WTC11 (cell line): ENCODE results near the gene ZBTB25.

Experiments used
- AFF4 ChIP-seq: sonication (generic); formaldehyde crosslinking; IDR thresholded peaks from 2 replicates; pipeline ENCODE4 v1.8.1; 2023; ENCODE audit warnings: mild to moderate bottlenecking, missing genetic modification reagents, borderline replicate concordance
- ELF4 ChIP-seq: sonication (generic); formaldehyde crosslinking; IDR thresholded peaks from 2 replicates; pipeline ENCODE4 v1.8.1; 2022; ENCODE audit warnings: low read depth, mild to moderate bottlenecking, moderate library complexity, missing genetic modification reagents
- GABPB1 ChIP-seq: sonication (generic); formaldehyde crosslinking; IDR thresholded peaks from 2 replicates; pipeline ENCODE4 v1.8.1; 2023; ENCODE audit warnings: mild to moderate bottlenecking, missing genetic modification reagents
- JUN ChIP-seq: sonication (generic); formaldehyde crosslinking; IDR thresholded peaks from 2 replicates; pipeline ENCODE4 v1.8.0; 2023; ENCODE audit warnings: mild to moderate bottlenecking, missing genetic modification reagents
- MXD4 ChIP-seq: fragments of 250-450 bp; sonication (Bioruptor Pico); IDR thresholded peaks from 2 replicates; pipeline ENCODE4 v1.8.0; 2021; ENCODE audit warnings: mild to moderate bottlenecking, moderate library complexity, borderline replicate concordance
- RELA ChIP-seq: sonication (generic); formaldehyde crosslinking; IDR thresholded peaks from 2 replicates; pipeline ENCODE4 v1.8.1; 2022; ENCODE audit warnings: missing genetic modification reagents, mild to moderate bottlenecking, borderline replicate concordance
- USF2 ChIP-seq: sonication (generic); formaldehyde crosslinking; IDR thresholded peaks from 2 replicates; pipeline ENCODE4 v1.8.1; 2023; ENCODE audit warnings: mild to moderate bottlenecking, missing genetic modification reagents, moderate library complexity
- TF ChIP-seq, protein P1 (sequence below): fragments of 200-600 bp; IDR thresholded peaks from 2 replicates; pipeline ENCODE4 v1.8.0; 2022; ENCODE audit warnings: antibody characterized with exemption

DNA sequence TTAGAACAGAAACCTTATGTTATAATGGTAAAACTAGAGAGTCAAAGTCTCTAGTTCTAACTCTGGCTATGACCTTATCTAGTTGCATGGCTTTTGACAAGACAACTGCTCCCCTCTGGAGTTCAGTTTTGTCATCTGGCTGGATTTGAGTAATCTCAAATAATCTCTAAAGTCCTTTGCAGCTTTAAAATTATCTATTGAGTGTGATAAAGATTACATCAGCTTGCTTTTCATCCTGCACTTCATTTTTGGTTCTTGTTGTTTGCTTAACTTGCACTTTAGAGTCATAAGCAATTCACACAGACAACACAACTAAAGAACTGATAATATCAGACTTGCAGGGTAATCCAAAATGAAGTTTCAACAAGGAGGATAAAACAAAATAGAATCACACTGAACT, 36.1 kb downstream of the ZBTB25 start:
- TF ChIP-seq, protein P1, sequence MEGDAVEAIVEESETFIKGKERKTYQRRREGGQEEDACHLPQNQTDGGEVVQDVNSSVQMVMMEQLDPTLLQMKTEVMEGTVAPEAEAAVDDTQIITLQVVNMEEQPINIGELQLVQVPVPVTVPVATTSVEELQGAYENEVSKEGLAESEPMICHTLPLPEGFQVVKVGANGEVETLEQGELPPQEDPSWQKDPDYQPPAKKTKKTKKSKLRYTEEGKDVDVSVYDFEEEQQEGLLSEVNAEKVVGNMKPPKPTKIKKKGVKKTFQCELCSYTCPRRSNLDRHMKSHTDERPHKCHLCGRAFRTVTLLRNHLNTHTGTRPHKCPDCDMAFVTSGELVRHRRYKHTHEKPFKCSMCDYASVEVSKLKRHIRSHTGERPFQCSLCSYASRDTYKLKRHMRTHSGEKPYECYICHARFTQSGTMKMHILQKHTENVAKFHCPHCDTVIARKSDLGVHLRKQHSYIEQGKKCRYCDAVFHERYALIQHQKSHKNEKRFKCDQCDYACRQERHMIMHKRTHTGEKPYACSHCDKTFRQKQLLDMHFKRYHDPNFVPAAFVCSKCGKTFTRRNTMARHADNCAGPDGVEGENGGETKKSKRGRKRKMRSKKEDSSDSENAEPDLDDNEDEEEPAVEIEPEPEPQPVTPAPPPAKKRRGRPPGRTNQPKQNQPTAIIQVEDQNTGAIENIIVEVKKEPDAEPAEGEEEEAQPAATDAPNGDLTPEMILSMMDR: no peak
- no peak for TF ChIP-seq USF2 (CRISPR knock-in tag)
- TF ChIP-seq GABPB1 (CRISPR knock-in tag): no peak
- no peak for TF ChIP-seq JUN (CRISPR knock-in tag)
- TF ChIP-seq MXD4: no peak
- TF ChIP-seq RELA (CRISPR knock-in tag): no peak
- TF ChIP-seq ELF4 (CRISPR knock-in tag): no peak
- TF ChIP-seq AFF4 (CRISPR knock-in tag): no peak
